Muscle layer of duodenum (tissue), 2 donors: ENCODE measurements around the gene CNKSR1.

Experiments used
- H3K27ac ChIP-seq: one replicate; pipeline ENCODE4 v1.7.0; 2013; ENCODE audit warnings: mild to moderate bottlenecking, low read length
- H3K27me3 ChIP-seq: one replicate; pipeline ENCODE4 v1.7.0; 2013; ENCODE audit warnings: low read depth, mild to moderate bottlenecking, control low read depth, low read length
- H3K36me3 ChIP-seq, 2 donors: one replicate each; pipeline ENCODE4 v1.7.0; 2013; ENCODE audit warnings: low read length in 2 of 2, control low read depth in 1 of 2, mild to moderate bottlenecking in 1 of 2; ENCODE audit not compliant: insufficient read depth in 2 of 2, control insufficient read depth in 1 of 2
- H3K4me1 ChIP-seq, 2 donors: one replicate each; pipeline ENCODE4 v1.7.0; 2013; ENCODE audit warnings: low read length in 2 of 2, mild to moderate bottlenecking in 2 of 2, control low read depth in 1 of 2, moderate library complexity in 1 of 2; ENCODE audit not compliant: insufficient read depth in 2 of 2, control insufficient read depth in 1 of 2
- H3K4me3 ChIP-seq, 2 donors: one replicate each; pipeline ENCODE4 v1.7.0; 2013; ENCODE audit warnings: low read length in 2 of 2, low read depth in 1 of 2, mild to moderate bottlenecking in 1 of 2
- H3K9me3 ChIP-seq, 2 donors: one replicate each; pipeline ENCODE4 v1.7.0; 2013; ENCODE audit warnings: low read length in 2 of 2, control low read depth in 1 of 2, mild to moderate bottlenecking in 1 of 2; ENCODE audit not compliant: control insufficient read depth in 1 of 2
- donor health status: healthy.

Gene CNKSR1

DNA sequence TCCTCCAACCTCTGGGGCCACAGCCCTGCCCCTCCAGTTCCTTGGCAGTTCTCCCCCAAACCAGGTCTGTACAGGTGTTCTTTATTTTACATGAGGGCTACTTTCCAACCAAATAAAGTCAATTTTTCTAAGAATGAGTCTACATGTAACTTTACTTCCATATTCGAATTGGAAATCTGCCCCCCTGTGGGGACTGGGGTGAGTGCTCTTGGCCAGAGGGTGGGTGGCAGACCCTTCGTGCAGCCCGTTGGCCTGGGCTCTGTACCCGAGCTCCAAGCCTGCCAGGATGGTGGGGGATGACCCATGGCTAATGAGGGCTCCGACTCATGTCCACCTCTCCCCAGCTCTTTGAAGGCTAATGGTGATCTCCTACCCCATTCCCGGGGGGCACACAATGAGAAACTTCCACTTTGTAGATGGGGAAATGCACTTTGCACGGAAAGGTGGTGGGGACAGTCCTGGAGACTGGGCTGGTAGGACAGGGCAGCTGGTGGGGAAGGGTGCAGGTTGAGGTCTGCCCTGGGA is 12.5 kb downstream of the CNKSR1 start:
- Histone ChIP-seq H3K27me3 (no peaks in the 10 kb centered on the region), H3K4me3 (no peak overlapping the region), H3K9me3 (no peaks in the 10 kb centered on the region), H3K36me3 (no peaks in the 10 kb centered on the region), H3K4me1 (no peaks in the 10 kb centered on the region), H3K27ac (no peak overlapping the region)

DNA sequence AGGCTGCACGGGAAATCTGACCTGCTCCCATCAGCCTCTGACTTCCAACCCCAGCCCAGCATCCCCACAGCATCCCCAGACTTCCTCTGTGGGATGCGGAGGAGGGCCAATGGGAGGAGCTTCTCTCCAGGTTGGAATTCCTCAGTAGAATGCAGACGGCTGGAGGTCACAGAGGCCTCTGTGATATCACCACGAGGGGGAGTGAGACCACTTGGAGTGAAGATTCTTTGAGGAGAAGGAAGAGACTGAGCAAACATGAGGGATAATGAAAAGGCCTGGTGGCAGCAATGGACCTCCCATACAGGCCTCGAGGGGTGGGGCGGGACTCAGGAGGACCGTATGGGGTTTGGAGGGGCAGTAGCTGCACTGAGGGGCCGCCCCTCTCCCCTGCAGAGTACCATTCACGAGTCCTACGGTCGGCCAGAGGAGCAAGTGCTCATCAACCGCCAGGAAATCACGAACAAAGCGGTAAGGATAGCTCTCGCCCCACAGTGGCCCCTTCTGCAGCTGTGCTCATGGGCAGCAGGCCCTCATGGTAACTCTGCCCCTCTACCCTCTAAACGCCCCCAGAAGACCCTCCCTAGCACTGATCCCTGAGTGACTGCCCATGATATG is 13.2 kb downstream of the CNKSR1 start, which contains the start of gene CATSPER4:
Gene CATSPER4, plus strand, starts transcription at position 230 of the 615 bp plus-strand sequence. Its CDS starts 26 bp downstream, at position 256.
- no peak within 1 kb of the TSS for H3K4me3 ChIP-seq
- no peaks in the 10 kb centered on the region for H3K36me3 ChIP-seq
- no peaks in the 10 kb centered on the region for H3K9me3 ChIP-seq
- no peaks in the 10 kb centered on the region for H3K4me1 ChIP-seq
- no peaks in the 10 kb centered on the region for H3K27me3 ChIP-seq
- no peak within 1 kb of the TSS for H3K27ac ChIP-seq

GRCh38 chr1:26191739-26192138 is 14.4 kb downstream of the CNKSR1 start:
- H3K27me3 ChIP-seq: no peaks in the 10 kb centered on the region
- H3K4me1 ChIP-seq: no peaks in the 10 kb centered on the region
- no peak overlapping the region for H3K27ac ChIP-seq
- H3K9me3 ChIP-seq: no peaks in the 10 kb centered on the region
- no peaks in the 10 kb centered on the region for H3K36me3 ChIP-seq
- H3K4me3 ChIP-seq: no peak overlapping the region

DNA sequence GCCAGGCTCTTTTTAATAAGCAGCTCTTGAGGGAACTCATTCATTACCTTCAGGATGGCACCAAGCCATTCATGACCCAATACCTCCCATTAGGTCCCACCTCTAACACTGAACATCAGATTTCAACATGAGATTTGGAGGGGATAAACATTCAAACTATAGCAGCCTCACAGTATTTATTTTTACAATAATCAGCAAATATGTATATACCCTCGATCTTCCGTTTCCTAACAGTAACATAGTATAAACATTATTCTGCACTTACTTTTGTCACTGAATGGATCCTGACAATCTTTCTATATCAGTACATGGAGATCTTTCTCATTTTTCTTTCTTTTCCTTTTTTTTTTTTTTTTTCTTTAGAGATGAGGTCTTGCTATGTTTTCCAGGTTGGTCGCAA is 18.5 kb downstream of the CNKSR1 start:
- H3K36me3 ChIP-seq: no peaks in the 10 kb centered on the region
- no peaks in the 10 kb centered on the region for H3K4me1 ChIP-seq
- H3K27me3 ChIP-seq: no peaks in the 10 kb centered on the region
- no peaks in the 10 kb centered on the region for H3K9me3 ChIP-seq
- no peak overlapping the region for H3K4me3 ChIP-seq
- H3K27ac ChIP-seq: no peak overlapping the region

- H3K27me3 ChIP-seq: no peaks in the 10 kb centered on the region
- H3K4me3 ChIP-seq: no peak overlapping the region
- no peaks in the 10 kb centered on the region for H3K36me3 ChIP-seq
- H3K4me1 ChIP-seq: no peaks in the 10 kb centered on the region
- no peaks in the 10 kb centered on the region for H3K9me3 ChIP-seq
- no peak overlapping the region for H3K27ac ChIP-seq
Measured at GRCh38 chr1:26197301-26197700, 20.0 kb downstream of the CNKSR1 start.

GRCh38 chr1:26197813-26198212 is 20.5 kb downstream of the CNKSR1 start:
- Histone ChIP-seq H3K27me3 (no peaks in the 10 kb centered on the region), H3K4me3 (no peak overlapping the region), H3K4me1 (no peaks in the 10 kb centered on the region), H3K36me3 (no peaks in the 10 kb centered on the region), H3K9me3 (no peaks in the 10 kb centered on the region), H3K27ac (no peak overlapping the region)

DNA sequence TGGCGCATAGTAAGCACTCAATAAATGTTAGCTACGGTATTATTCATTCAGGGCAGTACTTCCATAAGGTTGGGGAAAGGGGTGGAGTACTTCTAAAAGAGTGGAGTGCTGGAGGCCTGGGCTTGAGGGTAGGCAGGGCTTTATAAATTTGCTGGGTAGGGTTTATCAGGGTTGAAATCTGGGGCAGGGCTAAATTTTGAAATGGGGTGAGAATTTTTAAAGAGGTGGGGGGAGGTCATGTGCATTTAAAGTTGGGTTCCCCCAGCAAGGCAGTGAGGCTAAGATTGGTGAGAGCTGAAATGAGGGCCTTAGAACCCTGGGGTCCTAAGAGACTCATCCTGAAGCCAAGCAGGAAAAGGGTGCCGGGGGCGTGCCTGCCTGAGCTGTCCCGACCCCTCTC is 23.1 kb downstream of the CNKSR1 start:
- no peaks in the 10 kb centered on the region for H3K27me3 ChIP-seq
- H3K4me1 ChIP-seq: no peaks in the 10 kb centered on the region
- H3K36me3 ChIP-seq: no peaks in the 10 kb centered on the region

DNA sequence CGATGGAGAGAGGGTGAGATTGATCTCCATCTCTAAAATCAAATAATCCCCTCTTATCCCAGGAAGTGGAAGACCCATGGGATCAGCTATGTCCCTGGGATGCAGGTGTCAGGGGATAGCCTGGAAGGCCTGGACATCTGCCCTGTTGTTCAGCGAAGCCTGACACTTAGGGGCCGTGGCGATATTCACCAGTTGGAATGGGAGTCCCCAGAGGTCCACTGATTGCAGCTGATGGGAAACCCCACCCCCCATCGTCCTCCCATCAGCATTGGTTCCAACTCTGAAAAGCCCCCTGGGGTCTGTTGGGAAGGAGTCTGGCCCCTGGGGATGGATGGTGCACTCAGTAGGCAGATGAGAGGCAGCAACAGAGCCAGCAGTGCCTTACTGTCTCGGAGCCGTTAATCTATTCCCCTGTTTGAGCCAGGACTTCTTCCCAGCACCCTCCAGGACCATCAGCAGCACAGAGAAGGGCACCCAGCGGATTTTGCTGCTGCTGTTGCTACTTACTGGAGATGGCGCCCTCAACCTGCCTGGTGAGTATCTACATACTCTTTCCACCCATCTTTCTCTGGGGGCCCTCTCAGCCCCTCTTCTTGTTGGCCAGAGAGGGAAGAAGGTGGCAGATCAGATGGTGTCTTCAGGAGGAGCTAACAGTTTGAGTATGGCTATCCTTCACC is 26.5 kb downstream of the CNKSR1 start:
- H3K9me3 ChIP-seq: no peaks in the 10 kb centered on the region
- H3K4me3 ChIP-seq: no peak overlapping the region
- no peaks in the 10 kb centered on the region for H3K4me1 ChIP-seq
- no peaks in the 10 kb centered on the region for H3K36me3 ChIP-seq
- no peaks in the 10 kb centered on the region for H3K27me3 ChIP-seq
- H3K27ac ChIP-seq: no peak overlapping the region

More for the DNA sequence above, 23.1 kb downstream of the CNKSR1 start:
- Histone ChIP-seq H3K9me3 (no peaks in the 10 kb centered on the region), H3K27ac (no peak overlapping the region), H3K4me3 (no peak overlapping the region)

- no peak overlapping the region for H3K27ac ChIP-seq
- no peaks in the 10 kb centered on the region for H3K27me3 ChIP-seq
- H3K4me1 ChIP-seq: no peaks in the 10 kb centered on the region
- no peak overlapping the region for H3K4me3 ChIP-seq
- no peaks in the 10 kb centered on the region for H3K36me3 ChIP-seq
- no peaks in the 10 kb centered on the region for H3K9me3 ChIP-seq
Measured at GRCh38 chr1:26210147-26210870, 33.0 kb downstream of the CNKSR1 start.

- H3K27ac ChIP-seq: no peak overlapping the region
Measured at GRCh38 chr1:26212726-26213125, 35.4 kb downstream of the CNKSR1 start.

DNA sequence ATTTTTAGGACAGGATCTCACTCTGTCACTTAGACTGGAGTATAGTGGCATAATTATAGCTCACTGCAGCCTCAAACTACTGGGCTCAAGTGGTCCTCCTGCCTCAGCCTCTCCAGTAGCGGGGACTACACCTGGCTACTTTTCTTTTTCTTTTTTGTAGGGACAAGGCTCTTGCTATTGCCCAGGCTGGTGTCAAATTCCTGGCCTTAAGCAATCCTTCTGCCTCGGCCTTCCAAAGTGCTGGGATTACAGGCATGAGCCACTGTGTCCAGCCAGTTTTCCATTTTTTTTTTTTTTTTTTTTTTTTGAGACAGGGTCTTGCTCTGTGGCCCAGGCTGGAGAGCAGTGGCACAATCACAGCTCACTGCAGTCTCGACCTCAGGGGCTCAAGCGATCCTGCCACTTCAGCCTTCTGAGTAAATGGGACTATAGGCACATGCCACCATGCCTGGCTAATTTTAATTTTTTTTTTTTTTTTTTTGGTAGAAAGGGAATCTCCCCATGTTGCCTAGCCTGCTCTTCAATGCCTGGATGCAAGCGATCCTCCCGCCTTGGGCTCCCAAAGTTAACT is 36.1 kb downstream of the CNKSR1 start:
- Histone ChIP-seq H3K27me3 (no peaks in the 10 kb centered on the region), H3K27ac (no peak overlapping the region), H3K36me3 (no peaks in the 10 kb centered on the region), H3K9me3 (no peaks in the 10 kb centered on the region), H3K4me1 (no peaks in the 10 kb centered on the region), H3K4me3 (no peak overlapping the region)

More at GRCh38 chr1:26212726-26213125, 35.4 kb downstream of the CNKSR1 start:
- H3K4me1 ChIP-seq: no peaks in the 10 kb centered on the region
- no peaks in the 10 kb centered on the region for H3K27me3 ChIP-seq
- H3K36me3 ChIP-seq: no peaks in the 10 kb centered on the region
- no peaks in the 10 kb centered on the region for H3K9me3 ChIP-seq
- no peak overlapping the region for H3K4me3 ChIP-seq
